Coronary artery (tissue), 2 donors: ENCODE data around the gene MREG.

Experiments used
- DNase-seq: peaks from one replicate; pipeline ENCODE4 v3.0.0-alpha.2; 2017; ENCODE audit warnings: low spot score
- H3K27ac ChIP-seq, 2 donors: fragments of 200-600 bp; sonication (generic); one replicate each; pipeline ENCODE4 v1.5.1; 2016 to 2019
- H3K4me3 ChIP-seq: fragments of 200-600 bp; sonication (generic); 2 replicates; pipeline ENCODE4 v1.5.1; 2016; ENCODE audit warnings: mild to moderate bottlenecking, moderate library complexity
- TF ChIP-seq, protein P1 (sequence below): fragments of 200-600 bp; sonication (generic); IDR thresholded peaks from one replicate; pipeline ENCODE4 v1.5.1; 2019; ENCODE audit warnings: antibody characterized with exemption

Gene MREG

DNA sequence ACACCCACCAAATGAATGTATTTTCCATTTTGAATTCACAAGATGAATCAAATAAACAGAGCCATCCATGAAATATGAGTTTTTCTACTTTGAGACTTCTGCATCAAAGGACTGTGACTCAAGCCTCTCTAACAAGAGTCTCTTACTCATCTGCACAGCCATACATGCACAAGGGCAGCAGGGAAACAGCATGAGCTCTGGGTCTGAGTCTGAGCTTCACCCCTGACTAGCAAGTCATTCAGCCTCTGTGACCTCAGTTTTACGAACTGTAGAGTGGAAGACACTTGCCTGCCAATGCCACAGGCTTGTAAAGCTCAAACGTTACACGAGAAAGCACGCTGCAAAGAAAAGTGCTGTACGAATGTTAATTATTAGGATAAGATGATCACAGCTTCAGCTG, 42.9 kb downstream of the MREG start:
- Histone ChIP-seq H3K4me3 (no peak overlapping the region), H3K27ac (no peak overlapping the region)
- TF ChIP-seq, protein P1, sequence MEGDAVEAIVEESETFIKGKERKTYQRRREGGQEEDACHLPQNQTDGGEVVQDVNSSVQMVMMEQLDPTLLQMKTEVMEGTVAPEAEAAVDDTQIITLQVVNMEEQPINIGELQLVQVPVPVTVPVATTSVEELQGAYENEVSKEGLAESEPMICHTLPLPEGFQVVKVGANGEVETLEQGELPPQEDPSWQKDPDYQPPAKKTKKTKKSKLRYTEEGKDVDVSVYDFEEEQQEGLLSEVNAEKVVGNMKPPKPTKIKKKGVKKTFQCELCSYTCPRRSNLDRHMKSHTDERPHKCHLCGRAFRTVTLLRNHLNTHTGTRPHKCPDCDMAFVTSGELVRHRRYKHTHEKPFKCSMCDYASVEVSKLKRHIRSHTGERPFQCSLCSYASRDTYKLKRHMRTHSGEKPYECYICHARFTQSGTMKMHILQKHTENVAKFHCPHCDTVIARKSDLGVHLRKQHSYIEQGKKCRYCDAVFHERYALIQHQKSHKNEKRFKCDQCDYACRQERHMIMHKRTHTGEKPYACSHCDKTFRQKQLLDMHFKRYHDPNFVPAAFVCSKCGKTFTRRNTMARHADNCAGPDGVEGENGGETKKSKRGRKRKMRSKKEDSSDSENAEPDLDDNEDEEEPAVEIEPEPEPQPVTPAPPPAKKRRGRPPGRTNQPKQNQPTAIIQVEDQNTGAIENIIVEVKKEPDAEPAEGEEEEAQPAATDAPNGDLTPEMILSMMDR = no peak
- no peak for DNase-seq

DNA sequence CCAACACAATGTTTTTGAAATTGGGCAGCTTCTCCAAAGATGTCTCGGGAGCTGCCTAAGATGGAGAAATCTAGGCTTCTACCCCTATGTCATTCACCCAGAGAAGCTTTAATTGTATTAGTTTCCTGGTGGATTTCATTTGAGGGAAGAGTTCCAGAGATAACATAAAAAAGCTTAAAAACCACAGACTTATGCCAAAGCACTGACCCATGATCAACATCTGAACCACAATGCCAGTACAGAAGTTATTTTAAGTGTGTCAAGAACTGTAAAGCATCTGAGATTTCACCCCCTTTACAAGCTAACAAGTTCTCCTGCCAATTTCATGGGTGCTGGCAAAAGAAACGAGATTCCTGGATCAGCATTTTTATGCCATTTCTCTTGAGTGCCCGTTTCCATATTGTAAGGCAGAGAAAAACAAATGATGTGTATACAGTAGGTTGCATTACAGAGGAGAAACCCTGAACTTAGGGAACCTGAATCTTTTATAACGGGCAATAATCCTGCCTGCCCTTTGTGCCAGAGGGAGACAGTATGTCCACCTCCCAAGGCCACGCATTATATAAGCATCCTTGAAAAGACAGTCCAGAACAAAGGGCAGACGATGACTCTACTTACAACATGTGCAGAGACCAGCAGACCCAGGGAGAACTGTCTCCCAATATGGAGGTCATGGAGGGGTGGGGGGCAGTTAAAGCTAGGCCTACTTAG, 44.1 kb downstream of the MREG start:
- no peak for DNase-seq
- Histone ChIP-seq H3K27ac (no peak overlapping the region), H3K4me3 (no peak overlapping the region)
- TF ChIP-seq, protein P1 = no peak

DNA sequence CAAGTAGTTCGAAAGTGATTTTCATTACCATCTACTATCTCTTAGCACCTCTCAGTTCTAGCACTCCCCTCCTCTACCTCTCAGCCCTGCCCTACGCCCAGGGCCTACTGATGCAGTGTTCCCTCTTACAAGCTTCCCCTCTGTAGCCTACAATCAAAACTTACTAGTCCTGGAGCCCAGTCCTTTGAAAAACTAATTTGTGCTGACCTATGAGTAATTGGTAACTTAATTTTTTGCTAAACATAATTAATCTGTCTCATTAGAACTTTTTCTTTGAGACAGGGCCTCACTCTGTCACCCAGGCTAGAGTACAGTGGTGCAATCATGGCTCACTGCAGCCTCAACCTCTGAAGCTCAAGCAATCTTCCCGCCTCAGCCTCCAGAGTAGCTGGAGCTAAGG, 44.9 kb downstream of the MREG start:
- TF ChIP-seq, protein P1 = no peak
- Histone ChIP-seq H3K4me3 (no peak overlapping the region), H3K27ac (no peak overlapping the region)
- no peak for DNase-seq

DNA sequence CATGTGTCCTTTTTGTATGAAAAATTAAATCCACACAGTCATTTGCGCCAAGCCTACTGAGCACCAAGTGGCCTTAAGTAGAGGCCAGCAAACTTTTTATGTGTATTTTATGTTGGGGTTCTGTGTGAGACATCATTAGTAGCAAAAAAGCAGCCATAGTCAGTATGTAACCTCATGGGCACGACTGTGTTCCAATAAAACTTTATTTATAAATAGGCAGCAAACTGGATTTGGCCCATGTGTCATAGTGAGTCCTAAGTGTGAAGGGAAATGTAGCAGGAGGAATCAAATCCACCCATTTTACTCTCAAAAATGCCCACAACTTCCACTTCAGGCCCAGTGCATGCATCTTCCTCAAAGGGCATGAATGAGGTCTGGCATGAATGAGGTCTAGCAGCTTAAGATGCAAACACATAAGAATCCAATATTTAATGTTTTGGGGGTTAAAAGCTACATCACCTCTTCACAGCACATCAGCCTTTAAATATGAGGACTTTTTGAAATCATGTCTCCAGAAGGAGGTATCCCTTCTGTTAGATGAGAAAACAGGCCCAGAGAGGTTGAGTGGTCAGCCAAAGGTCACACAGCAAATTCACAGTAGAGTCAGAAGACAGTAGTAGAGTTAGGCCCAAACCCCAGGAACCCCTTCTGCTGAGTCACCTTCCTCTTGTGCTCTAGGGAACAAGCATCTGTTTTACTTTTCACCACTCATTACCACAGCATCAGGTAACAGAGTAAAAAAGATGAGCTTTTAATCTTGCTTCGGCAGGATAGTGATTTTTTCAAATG, 45.6 kb downstream of the MREG start:
- Histone ChIP-seq H3K4me3 (no peak overlapping the region), H3K27ac (no peak overlapping the region)
- TF ChIP-seq, protein P1 = no peak
- DNase-seq = no peak

DNA sequence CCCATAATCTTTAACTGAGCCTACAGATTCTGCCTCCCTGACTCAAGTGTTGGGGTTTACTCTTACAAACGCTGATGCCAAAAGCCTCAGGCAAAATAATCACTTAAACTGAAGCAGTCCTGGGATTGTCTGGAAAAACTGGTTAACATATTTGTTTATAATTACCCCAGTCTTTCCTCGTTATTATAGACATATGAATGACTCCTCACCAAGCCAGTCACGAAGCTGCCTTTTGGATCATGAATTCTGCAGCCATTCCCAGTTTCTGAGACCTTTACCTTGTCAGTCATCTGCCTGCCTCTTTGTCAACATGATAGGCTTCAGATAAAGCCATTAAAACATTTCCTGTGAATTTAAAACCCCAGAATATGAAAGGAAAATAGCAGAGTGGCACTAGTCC, 46.4 kb downstream of the MREG start:
- Histone ChIP-seq H3K27ac (no peak overlapping the region), H3K4me3 (no peak overlapping the region)
- TF ChIP-seq, protein P1 = no peak
- no peak for DNase-seq

GRCh38 chr2:215966274-215966673, 47.1 kb downstream of the MREG start:
- TF ChIP-seq, protein P1 = no peak
- no peak for DNase-seq
- Histone ChIP-seq H3K27ac (no peak overlapping the region), H3K4me3 (no peak overlapping the region)
